K562 (cell line): ENCODE results near the gene WFDC12. TPM values are rescaled to one million over a fixed set of nuclear protein-coding genes. Genes with fewer than 3 reads are reported as not detected.

Source experiments
- ATAC-seq: fragments of 200-7000 bp; cut with Tn5 transposase; 3 replicates; pipeline ENCODE4 v1.9.1; 2020; ENCODE audit warnings: moderate library complexity
- BruUV-seq: library from RNA; stranded (reverse); fragments of 400-500 nt; replicated peaks from 2 replicates; lab custom pipeline; 2021; lab: Mats Ljungman, UMichigan
- CTCF ChIA-PET: fragments of 300-600 bp; formaldehyde crosslinking; extraction: SDS; loops from one replicate; lab custom pipeline; 2021; ENCODE audit warnings: low intra/inter-chr PET ratio; lab: Yijun Ruan, JAX
- POLR2A ChIA-PET: fragments of 300-600, 350-650 bp; sonication (Branson Sonifier 250); formaldehyde crosslinking; extraction: SDS; loops from one replicate; lab custom pipeline; 2021; ENCODE audit warnings: antibody characterized with exemption, inconsistent platforms; lab: Yijun Ruan, JAX
- DNase-seq, 4 experiments: peaks; one replicate each; pipeline versions ENCODE4 v3.0.0 to v3.0.0-alpha.2; 2011 to 2018; ENCODE audit warnings: low spot score in 3 of 4, mixed read lengths in 3 of 4; ENCODE audit errors: extremely low read depth in 1 of 4
- FAIRE-seq: peaks from 2 replicates; lab custom pipeline; 2011; peaks lifted over from hg19 to GRCh38; lab: Jason Lieb, UNC
- H2AFZ ChIP-seq: 2 replicates; pipeline ENCODE4 v1.6.0; 2011; ENCODE audit warnings: low read depth, low read length, control low read depth, inconsistent platforms
- H3K27ac ChIP-seq: fragments of 200-600 bp; 3 replicates; pipeline ENCODE4 v1.8.0; 2011; ENCODE audit warnings: low read depth, mild to moderate bottlenecking, control low read depth, inconsistent platforms, low read length, moderate library complexity, mixed read lengths; ENCODE audit errors: extremely low read depth
- H3K27me3 ChIP-seq, 2 experiments: fragments of 300-600 bp in 1 of 2; 2 replicates in 1 of 2; 3 replicates in 1 of 2; pipeline versions ENCODE4 v1.6.0 to v1.8.0; 2011; ENCODE audit warnings: inconsistent platforms in 2 of 2, low read length in 2 of 2, mild to moderate bottlenecking in 1 of 2, mixed read lengths in 1 of 2, moderate library complexity in 1 of 2; ENCODE audit not compliant: control insufficient read depth in 2 of 2, insufficient read depth in 2 of 2
- H3K36me3 ChIP-seq: fragments of 300-600 bp; 3 replicates; pipeline ENCODE4 v1.8.0; 2011; ENCODE audit warnings: mild to moderate bottlenecking, low read length, inconsistent platforms; ENCODE audit not compliant: control insufficient read depth, insufficient read depth
- H3K4me1 ChIP-seq, 2 experiments: fragments of 200-600 bp in 1 of 2; replicated peaks in 1 of 2; 2 replicates in 1 of 2; 3 replicates in 1 of 2; pipeline versions ENCODE4 v1.5.1 to v1.8.0; 2011; ENCODE audit warnings: inconsistent platforms in 2 of 2, low read length in 2 of 2, mild to moderate bottlenecking in 1 of 2, mixed read lengths in 1 of 2, moderate library complexity in 1 of 2; ENCODE audit not compliant: control insufficient read depth in 2 of 2, insufficient read depth in 2 of 2
- H3K4me2 ChIP-seq: 2 replicates; pipeline ENCODE4 v1.6.1; 2011; ENCODE audit warnings: low read length, control low read depth, inconsistent platforms, mixed read lengths; ENCODE audit not compliant: insufficient read depth
- H3K4me3 ChIP-seq: fragments of 200-600 bp; sonication (generic), shearing (Covaris generic); 2 replicates; pipeline ENCODE4 v1.5.1; 2016; ENCODE audit warnings: control low read depth, inconsistent platforms
- H3K79me2 ChIP-seq: fragments of 200-600 bp; 3 replicates; pipeline ENCODE4 v1.8.0; 2011; ENCODE audit warnings: low read length, inconsistent platforms; ENCODE audit not compliant: control insufficient read depth, insufficient read depth
- H3K9ac ChIP-seq, 2 experiments: 2 replicates each; pipeline versions ENCODE4 v1.6.0 to v1.6.1; 2011; ENCODE audit warnings: low read depth in 2 of 2, low read length in 2 of 2, control low read depth in 1 of 2, inconsistent platforms in 1 of 2, mild to moderate bottlenecking in 1 of 2, mixed read lengths in 1 of 2; ENCODE audit not compliant: insufficient read depth in 1 of 2
- H3K9me1 ChIP-seq: one replicate; pipeline ENCODE4 v1.6.0; 2011; ENCODE audit warnings: inconsistent platforms, mild to moderate bottlenecking, low read length, moderate library complexity; ENCODE audit not compliant: control insufficient read depth, insufficient read depth
- H3K9me3 ChIP-seq: replicated peaks from 2 replicates; pipeline ENCODE4 v1.5.1; 2011; ENCODE audit warnings: low read depth, low read length, inconsistent platforms; ENCODE audit not compliant: control insufficient read depth, insufficient read depth
- H4K20me1 ChIP-seq: replicated peaks from 2 replicates; pipeline ENCODE4 v1.6.1; 2011; ENCODE audit warnings: low read length, inconsistent platforms, mixed read lengths; ENCODE audit not compliant: control insufficient read depth, insufficient read depth
- ARHGAP35 ChIP-seq: fragments of 450-650 bp; IDR thresholded peaks from 2 replicates; pipeline ENCODE4 v1.6.1; 2018; ENCODE audit not compliant: partially characterized antibody
- FOXP1 ChIP-seq: sonication (generic); formaldehyde crosslinking; IDR thresholded peaks from 2 replicates; pipeline ENCODE4 v1.8.0; 2022; ENCODE audit warnings: mild to moderate bottlenecking, missing genetic modification reagents
- MXI1 ChIP-seq: IDR thresholded peaks from 2 replicates; pipeline ENCODE4 v1.6.1; 2011; ENCODE audit warnings: low read depth, mild to moderate bottlenecking, improper control_type of control experiment, low read length
- RAD51 ChIP-seq: fragments of 450-650 bp; IDR thresholded peaks from 2 replicates; pipeline ENCODE4 v1.7.1; 2016; ENCODE audit warnings: low read depth, mild to moderate bottlenecking, borderline replicate concordance
- SIRT6 ChIP-seq: IDR thresholded peaks from one replicate; pipeline ENCODE4 v1.6.1; 2012; ENCODE audit warnings: low read depth, mild to moderate bottlenecking, control low read depth, inconsistent platforms, low read length, moderate library complexity
- ZBTB43 ChIP-seq: sonication (generic); formaldehyde crosslinking; IDR thresholded peaks from 2 replicates; pipeline ENCODE4 v1.8.0; 2023; ENCODE audit warnings: mild to moderate bottlenecking, missing genetic modification reagents
- ZNF449 ChIP-seq: fragments of 250-450 bp; sonication (Bioruptor Pico); IDR thresholded peaks from 2 replicates; pipeline ENCODE4 v1.8.0; 2022; ENCODE audit warnings: moderate library complexity, mild to moderate bottlenecking, inconsistent platforms
- WGBS: fragments of 100-300 bp; shearing (Covaris generic); methylation state at CpG from one replicate; pipeline ENCODE4 v1.1.6; 2016; ENCODE audit warnings: low coverage, mixed read lengths; ENCODE audit not compliant: insufficient coverage; ENCODE audit errors: missing lambda C conversion rate; 5-methylcytosine and 5-hydroxymethylcytosine counted together
- in situ Hi-C: fragments of 300-500 bp; cut with MboI; formaldehyde crosslinking; loops from 4 replicates; pipeline ENCODE4 v1.15.0; 2018; ENCODE audit warnings: inconsistent platforms, mixed read lengths
- intact Hi-C: fragments of 100-400 bp; cut with micrococcal nuclease; formaldehyde crosslinking; loops from 2 replicates; pipeline ENCODE4 v1.14.2; 2022
- polyA plus RNA-seq, 8 experiments: library from polyadenylated mRNA; depleted of rRNA in 4 of 8; stranded (reverse) in 5 of 8; unstranded in 3 of 8; fragments of >200 nt; fragmentation: Nextera tagmentation in 2 of 8; fragmentation: Illumina TruSeq in 1 of 8; extraction: Ambion mirVana in 2 of 8; extraction: Trizol in 1 of 8; gene quantifications; 2 replicates each; pipeline versions ENCODE4 v1.2.1 to v1.2.3, GENCODE V29; 2011 to 2014; ENCODE audit warnings: inconsistent platforms in 1 of 8, missing spikeins in 1 of 8
- total RNA-seq, 7 experiments: library from RNA; depleted of rRNA in 6 of 7; stranded (reverse); fragments of >200 nt in 6 of 7; fragmentation: Illumina TruSeq in 2 of 7; extraction: Trizol in 2 of 7; gene quantifications; 2 replicates each; pipeline versions ENCODE4 v1.2.1 to v1.2.3, GENCODE V29; 2011 to 2021; ENCODE audit warnings: low replicate concordance in 1 of 7

Gene WFDC12
- total and polyA plus RNA-seq, 9 of the 15 experiments (the other 6 are each of a cell fraction or from before 2014, with no cell fraction given): not detected

GRCh38 chr20:45094864-45095574 lies 29.2 kb downstream of the WFDC12 start:
- Histone ChIP-seq H3K4me1 (peaks cover 0 to 9% of the 10 kb centered on the region in 2 experiments; a peak in 1 of 5 replicates), H3K4me3 (no peak overlapping the region), H3K27me3 (peaks cover 5 to 13% of the 10 kb centered on the region in 2 experiments; a peak in 4 of 5 replicates), H2AFZ (0 out of 2 replicates have a peak overlapping the region, but pooled peaks have one; percentile 26), H3K27ac (no peak overlapping the region), H3K9me3 (no peaks in the 10 kb centered on the region), H3K79me2 (no peaks in the 10 kb centered on the region), H3K9ac (no peak overlapping the region; a peak in 1 of 4 replicates), H4K20me1 (no peaks in the 10 kb centered on the region), H3K9me1 (no peaks in the 10 kb centered on the region), H3K36me3 (no peaks in the 10 kb centered on the region), H3K4me2 (no peak overlapping the region)
- ChIA-PET POLR2A (interaction anchor here (0.6 to 1.3 kb wide), 4 partner anchors 12 to 51 kb away, joined by 3 to 6 read pairs (median 4); no protein-coding TSS in a partner anchor), CTCF (interaction anchor here (0.6 to 3.2 kb wide), 3 partner anchors 52 to 403 kb away, joined by 3 to 34 read pairs (median 19); no protein-coding TSS in a partner anchor)
- TF ChIP-seq RAD51: no peak
- TF ChIP-seq ARHGAP35: no peak
- TF ChIP-seq ZBTB43: no peak
- no peak for TF ChIP-seq FOXP1 (CRISPR knock-in tag)
- no peak for TF ChIP-seq SIRT6
- no peak for TF ChIP-seq ZNF449 (CRISPR knock-in tag)
- no peak for TF ChIP-seq MXI1
- no peak for FAIRE-seq
- BruUV-seq: no TSS peak
- WGBS: 38% methylated on average over 10 of the region's 11 CpGs
- no peak for DNase-seq
- intact Hi-C loops (loop anchor here (1.0 to 10.0 kb wide), 3 partner anchors 51 to 180 kb away; partner anchors contain the start of gene PABPC1L), in situ Hi-C loops (no loop called here)
- no peak for ATAC-seq
